Uterus (tissue), 4 donors: ENCODE results near the gene LTBP1. TPM values are rescaled to one million over a fixed set of nuclear protein-coding genes. Genes with fewer than 3 reads are reported as not detected.
"Not testable (repeated sequence)": the region's sequence is repeated elsewhere in the genome, so short reads cannot be mapped to it uniquely, and the experiment has no call there.

ENCODE experiments used
- DNase-seq, 2 donors: peaks; one replicate each; pipeline ENCODE4 v3.0.0-alpha.2; 2019 to 2020
- H3K27ac ChIP-seq, 2 donors: fragments of 200-600 bp; sonication (generic); 1 replicate in 1 of 2; 2 replicates in 1 of 2; pipeline ENCODE4 v1.5.1; 2016 to 2018
- H3K27me3 ChIP-seq, 2 donors: fragments of 200-600 bp; sonication (generic); one replicate each; pipeline ENCODE4 v1.5.1; 2018 to 2019; ENCODE audit warnings: control low read depth in 1 of 2
- H3K36me3 ChIP-seq, 2 donors: fragments of 200-600 bp; sonication (generic); one replicate each; pipeline ENCODE4 v1.5.1; 2019; ENCODE audit warnings: control low read depth in 1 of 2
- H3K4me1 ChIP-seq, 2 donors: fragments of 200-600 bp; sonication (generic); one replicate each; pipeline ENCODE4 v1.5.1; 2018 to 2019; ENCODE audit warnings: control low read depth in 1 of 2
- H3K4me3 ChIP-seq, 2 donors: fragments of 200-600 bp; sonication (generic); 1 replicate in 1 of 2; 2 replicates in 1 of 2; pipeline ENCODE4 v1.5.1; 2018 to 2019; ENCODE audit warnings: mild to moderate bottlenecking in 1 of 2
- H3K9me3 ChIP-seq, 2 donors: fragments of 200-600 bp; sonication (generic); one replicate each; pipeline ENCODE4 v1.5.1; 2019; ENCODE audit warnings: control low read depth in 1 of 2
- POLR2A ChIP-seq, 2 donors: fragments of 450-650 bp; IDR thresholded peaks; one replicate each; pipeline ENCODE4 v1.6.1; 2016; ENCODE audit warnings: antibody characterized with exemption in 2 of 2, mild to moderate bottlenecking in 1 of 2, moderate library complexity in 1 of 2
- intact Hi-C: fragments of 100-400 bp; cut with DNase I; formaldehyde crosslinking; loops from one replicate; pipeline ENCODE4 v1.15.1; 2023; ENCODE audit warnings: low total_unique reads
- total RNA-seq, 4 donors: library from RNA; depleted of rRNA in 3 of 4; stranded (reverse); fragments of >200 nt in 3 of 4; gene quantifications; one replicate each; pipeline versions ENCODE4 v1.1.0 to v1.2.4, GENCODE V29; 2014 to 2023
- TF ChIP-seq, protein P1 (sequence below), 4 experiments: fragments of 200-600 bp in 2 of 4; fragments of 450-650 bp in 2 of 4; sonication (generic) in 2 of 4; IDR thresholded peaks; one replicate each; pipeline ENCODE4 v1.5.1; 2016 to 2019; ENCODE audit warnings: antibody characterized with exemption in 4 of 4, mild to moderate bottlenecking in 2 of 4, moderate library complexity in 1 of 4
- donor health status: DM: yes; HTN: yes; CAD: no.

The LTBP1 gene
- total RNA-seq, 4 donors from 2014 or later: 72.5 to 322 (median 92.2) TPM

DNA sequence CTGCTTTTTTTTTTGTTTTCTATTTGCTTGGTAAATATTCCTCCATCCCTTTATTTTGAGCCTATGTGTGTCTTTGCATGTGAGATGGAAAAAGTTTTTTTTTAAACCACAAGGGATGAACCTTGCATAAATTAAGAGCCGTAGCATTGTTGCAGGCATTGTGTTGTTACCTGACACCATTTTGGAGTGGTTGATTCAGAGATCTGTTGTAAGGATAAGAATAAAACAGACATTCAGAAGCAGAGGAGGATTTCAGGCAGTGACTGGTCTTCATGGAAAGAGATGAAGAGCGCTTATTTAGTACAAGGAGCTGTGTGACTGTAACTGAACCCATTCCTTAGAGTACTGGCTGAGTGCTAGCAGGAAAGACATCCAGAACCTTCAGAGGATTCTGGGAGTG, 101.2 kb downstream of the LTBP1 start:
- Histone ChIP-seq H3K4me3 (no peak overlapping the region), H3K36me3 (no peaks in the 10 kb centered on the region), H3K27me3 (no peaks in the 10 kb centered on the region), H3K4me1 (no peaks in the 10 kb centered on the region), H3K27ac (no peak overlapping the region), H3K9me3 (no peaks in the 10 kb centered on the region)
- TF ChIP-seq POLR2A (IDR thresholded peaks at IDR 0.05): no peak
- TF ChIP-seq, protein P1, sequence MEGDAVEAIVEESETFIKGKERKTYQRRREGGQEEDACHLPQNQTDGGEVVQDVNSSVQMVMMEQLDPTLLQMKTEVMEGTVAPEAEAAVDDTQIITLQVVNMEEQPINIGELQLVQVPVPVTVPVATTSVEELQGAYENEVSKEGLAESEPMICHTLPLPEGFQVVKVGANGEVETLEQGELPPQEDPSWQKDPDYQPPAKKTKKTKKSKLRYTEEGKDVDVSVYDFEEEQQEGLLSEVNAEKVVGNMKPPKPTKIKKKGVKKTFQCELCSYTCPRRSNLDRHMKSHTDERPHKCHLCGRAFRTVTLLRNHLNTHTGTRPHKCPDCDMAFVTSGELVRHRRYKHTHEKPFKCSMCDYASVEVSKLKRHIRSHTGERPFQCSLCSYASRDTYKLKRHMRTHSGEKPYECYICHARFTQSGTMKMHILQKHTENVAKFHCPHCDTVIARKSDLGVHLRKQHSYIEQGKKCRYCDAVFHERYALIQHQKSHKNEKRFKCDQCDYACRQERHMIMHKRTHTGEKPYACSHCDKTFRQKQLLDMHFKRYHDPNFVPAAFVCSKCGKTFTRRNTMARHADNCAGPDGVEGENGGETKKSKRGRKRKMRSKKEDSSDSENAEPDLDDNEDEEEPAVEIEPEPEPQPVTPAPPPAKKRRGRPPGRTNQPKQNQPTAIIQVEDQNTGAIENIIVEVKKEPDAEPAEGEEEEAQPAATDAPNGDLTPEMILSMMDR (IDR thresholded peaks at IDR 0.05): no peak
- no peak for DNase-seq
- intact Hi-C loops: no loop called here

DNA sequence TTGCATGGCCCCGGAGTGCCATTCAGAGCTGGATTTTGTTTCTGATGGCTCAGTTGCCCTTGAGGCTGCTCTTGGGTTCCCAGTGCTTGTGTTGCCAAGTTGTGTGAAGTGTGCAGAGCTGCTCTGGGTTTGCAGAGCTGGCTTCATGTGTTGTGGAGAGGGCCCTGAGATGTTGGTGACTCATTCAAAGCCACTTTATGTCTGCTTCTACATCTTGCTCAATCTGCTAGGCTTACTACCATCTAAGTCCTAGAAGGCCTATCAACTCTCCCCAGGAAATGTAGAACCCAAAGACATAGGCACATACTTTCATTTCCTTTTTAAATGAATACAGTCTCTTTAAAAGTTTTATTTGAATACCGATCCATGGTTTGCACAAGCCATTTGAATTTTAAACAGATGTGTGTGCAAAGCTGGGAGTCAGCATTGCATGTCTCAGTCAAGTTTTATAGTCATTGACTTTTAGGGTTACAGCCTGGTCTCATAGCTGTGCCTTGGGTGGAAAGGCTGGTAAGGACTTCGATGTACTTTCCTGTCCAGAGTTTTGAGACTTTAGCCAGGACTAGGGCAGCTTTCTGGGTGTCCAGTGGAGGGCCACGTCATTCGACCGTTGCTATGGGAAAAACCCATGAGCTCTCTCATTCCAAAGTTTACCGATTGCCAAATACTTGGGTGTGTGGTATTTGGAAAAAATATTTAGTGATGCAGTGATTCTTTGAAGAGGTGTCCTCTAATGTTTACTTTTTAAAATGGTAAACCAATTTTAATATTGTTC, 105.0 kb downstream of the LTBP1 start:
- intact Hi-C loops: no loop called here
- no peaks in the 10 kb centered on the region for H3K27me3 ChIP-seq
- H3K9me3 ChIP-seq: no peaks in the 10 kb centered on the region
- no peak for DNase-seq
- TF ChIP-seq, protein P1 (IDR thresholded peaks at IDR 0.05): no peak
- no peak for TF ChIP-seq POLR2A (IDR thresholded peaks at IDR 0.05)
- H3K36me3 ChIP-seq: no peaks in the 10 kb centered on the region
- H3K4me3 ChIP-seq: no peak overlapping the region
- no peak overlapping the region for H3K27ac ChIP-seq
- H3K4me1 ChIP-seq: no peaks in the 10 kb centered on the region

DNA sequence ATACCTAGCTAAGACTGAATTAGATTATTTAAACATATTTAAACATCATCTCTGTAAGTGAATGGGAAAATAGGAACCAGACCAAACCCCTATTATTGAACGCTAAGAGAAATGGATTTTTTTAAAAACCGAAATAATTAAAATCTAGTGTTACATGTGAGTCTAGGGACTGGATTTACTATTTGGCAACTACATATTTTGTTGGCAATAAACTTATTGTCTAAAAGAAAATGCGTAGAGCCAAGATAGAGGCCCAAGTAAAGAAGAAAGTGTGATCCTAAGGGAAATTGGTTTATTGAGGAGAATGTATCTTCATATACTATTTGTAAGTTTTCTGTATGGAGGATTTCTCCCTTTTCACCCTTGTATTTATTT, 105.6 kb downstream of the LTBP1 start:
- no peak overlapping the region for H3K4me3 ChIP-seq
- intact Hi-C loops: no loop called here

DNA sequence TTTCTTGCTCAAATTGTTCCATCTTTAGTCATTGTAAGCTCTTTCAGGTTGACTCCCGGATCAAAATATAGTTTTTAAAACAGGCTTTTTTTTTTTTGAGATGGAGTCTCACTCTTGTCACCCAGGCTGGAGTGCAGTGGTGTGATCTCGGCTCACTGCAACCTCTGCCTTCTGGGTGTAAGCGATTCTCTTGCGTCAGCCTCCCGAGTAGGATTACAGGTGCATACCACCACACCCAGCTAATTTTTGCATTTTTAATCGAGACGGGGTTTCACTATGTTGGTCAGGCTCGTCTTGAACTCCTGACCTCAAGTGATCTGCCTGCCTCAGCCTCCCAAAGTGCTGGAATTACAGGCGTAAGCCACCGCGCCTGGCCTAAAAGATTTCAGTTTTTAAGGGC, 106.0 kb downstream of the LTBP1 start:
- H3K27ac ChIP-seq, DNase-seq, H3K9me3 ChIP-seq, H3K4me3 ChIP-seq, H3K36me3 ChIP-seq, H3K4me1 ChIP-seq, H3K27me3 ChIP-seq, intact Hi-C loops: not testable (repeated sequence)

More for the DNA sequence above, 105.6 kb downstream of the LTBP1 start:
- TF ChIP-seq, protein P1 (IDR thresholded peaks at IDR 0.05): no peak
- no peak for TF ChIP-seq POLR2A (IDR thresholded peaks at IDR 0.05)
- H3K36me3 ChIP-seq: no peaks in the 10 kb centered on the region
- H3K27me3 ChIP-seq: no peaks in the 10 kb centered on the region
- no peaks in the 10 kb centered on the region for H3K9me3 ChIP-seq
- H3K27ac ChIP-seq: no peak overlapping the region
- DNase-seq: no peak
- H3K4me1 ChIP-seq: no peaks in the 10 kb centered on the region

DNA sequence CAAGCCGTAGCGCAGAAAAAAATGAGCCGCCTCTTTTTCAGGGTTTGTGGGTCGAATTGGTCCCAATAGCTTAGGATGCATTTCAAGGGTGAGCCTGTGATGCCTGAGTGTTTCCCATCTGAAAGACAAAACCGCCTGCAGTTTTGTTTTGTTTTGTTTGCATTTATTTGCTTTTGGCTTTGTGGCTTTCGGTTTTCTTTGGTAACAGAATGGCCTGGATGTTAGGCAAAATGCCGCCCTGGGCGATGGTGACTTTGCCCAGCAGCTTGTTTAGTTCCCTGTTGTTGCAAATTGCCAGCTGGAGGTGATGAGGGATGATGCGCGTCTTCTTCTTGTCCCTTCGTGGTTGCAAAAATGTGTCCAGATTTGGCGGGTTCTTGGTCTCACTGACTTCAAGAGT, 109.4 kb downstream of the LTBP1 start:
- DNase-seq: no peak
- no peak for TF ChIP-seq POLR2A (IDR thresholded peaks at IDR 0.05)
- TF ChIP-seq, protein P1 (IDR thresholded peaks at IDR 0.05): no peak
- no peaks in the 10 kb centered on the region for H3K27me3 ChIP-seq
- H3K4me1 ChIP-seq: no peaks in the 10 kb centered on the region
- no peak overlapping the region for H3K4me3 ChIP-seq
- no peaks in the 10 kb centered on the region for H3K36me3 ChIP-seq
- no peaks in the 10 kb centered on the region for H3K9me3 ChIP-seq
- H3K27ac ChIP-seq: no peak overlapping the region
- intact Hi-C loops: no loop called here

DNA sequence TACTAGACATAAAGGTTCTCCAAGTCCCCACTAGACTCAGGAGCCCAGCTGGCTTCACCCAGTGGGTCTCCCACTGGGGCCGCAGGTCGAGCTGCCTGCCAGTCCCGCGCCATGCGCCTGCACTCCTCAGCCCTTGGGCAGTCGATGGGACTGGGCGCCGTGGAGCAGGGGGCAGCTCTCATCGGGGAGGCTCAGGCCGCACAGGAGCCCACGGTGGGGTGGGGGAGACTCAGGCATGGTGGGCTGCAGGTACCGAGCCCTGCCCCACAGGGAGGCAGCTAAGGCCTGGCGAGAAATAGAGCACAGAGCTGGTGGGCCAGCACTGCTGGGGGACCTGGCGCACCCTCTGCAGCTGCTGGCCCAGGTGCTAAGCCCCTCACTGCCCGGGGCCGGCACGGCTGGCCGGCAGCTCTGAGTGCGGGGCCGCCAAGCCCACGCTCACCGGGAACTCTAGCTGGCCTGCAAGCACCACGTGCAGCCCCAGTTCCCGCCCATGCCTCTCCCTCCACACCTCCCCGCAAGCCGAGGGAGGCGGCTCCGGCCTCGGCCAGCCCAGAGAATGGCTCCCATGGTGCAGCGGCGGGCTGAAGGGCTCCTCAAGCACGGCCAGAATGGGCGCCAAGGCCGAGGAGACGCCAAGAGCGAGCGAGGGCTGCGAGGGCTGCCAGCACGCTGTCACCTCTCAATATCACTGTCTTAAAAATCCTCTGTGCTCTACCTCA, 110.7 kb downstream of the LTBP1 start:
- H3K4me3 ChIP-seq, intact Hi-C loops, DNase-seq, H3K9me3 ChIP-seq, H3K27ac ChIP-seq, H3K27me3 ChIP-seq, H3K36me3 ChIP-seq, H3K4me1 ChIP-seq: not testable (repeated sequence)
